ENCODE data around the gene SCG5. TPM values are rescaled to one million over a fixed set of nuclear protein-coding genes. Genes with fewer than 3 reads are reported as not detected.
"Not testable (repeated sequence)": the region's sequence is repeated elsewhere in the genome, so short reads cannot be mapped to it uniquely, and the experiment has no call there.

Gene SCG5, protein sequence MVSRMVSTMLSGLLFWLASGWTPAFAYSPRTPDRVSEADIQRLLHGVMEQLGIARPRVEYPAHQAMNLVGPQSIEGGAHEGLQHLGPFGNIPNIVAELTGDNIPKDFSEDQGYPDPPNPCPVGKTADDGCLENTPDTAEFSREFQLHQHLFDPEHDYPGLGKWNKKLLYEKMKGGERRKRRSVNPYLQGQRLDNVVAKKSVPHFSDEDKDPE
- 0.52 TPM in 1 of 2 replicates, not detected in the other for total RNA-seq (2014; rRNA removed; shearing (Covaris generic))
- polyA plus RNA-seq (2014; cell fraction: nucleus; rRNA removed), result not detected in 2 replicates

DNA sequence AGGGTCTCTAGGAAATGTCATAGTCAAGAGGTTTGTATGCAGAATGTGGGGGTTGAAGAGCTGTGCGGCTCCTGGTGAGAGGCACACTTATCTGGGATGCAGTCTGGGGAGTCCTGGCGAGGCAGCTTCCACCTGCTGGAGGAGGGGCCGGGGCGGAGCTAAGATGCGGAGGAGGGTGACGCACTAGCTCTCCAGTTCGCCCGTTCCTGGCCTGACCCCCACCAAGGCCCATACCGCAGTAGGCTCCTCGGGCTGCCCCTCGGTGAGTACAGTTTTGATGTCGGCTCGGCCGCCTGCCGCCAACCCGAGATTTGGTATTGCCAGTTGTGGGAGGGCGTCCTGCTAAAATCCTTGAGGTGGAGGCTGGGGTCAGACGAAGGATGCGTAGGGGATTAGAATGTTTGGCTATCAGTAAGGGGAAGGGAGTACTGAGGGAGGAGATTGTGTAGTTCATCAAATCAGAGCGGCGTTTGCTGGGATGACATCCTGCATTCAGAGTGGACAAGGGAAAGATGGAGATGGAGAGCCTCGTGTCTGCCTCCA, at the start of gene SCG5:
SCG5 (plus strand) TSS at position 194 of the 543 bp plus-strand sequence. CDS start 1,883 bp downstream, outside the sequence.
- DNase-seq (ENCODE audit: extremely low read depth, low read depth), result no peak

DNA sequence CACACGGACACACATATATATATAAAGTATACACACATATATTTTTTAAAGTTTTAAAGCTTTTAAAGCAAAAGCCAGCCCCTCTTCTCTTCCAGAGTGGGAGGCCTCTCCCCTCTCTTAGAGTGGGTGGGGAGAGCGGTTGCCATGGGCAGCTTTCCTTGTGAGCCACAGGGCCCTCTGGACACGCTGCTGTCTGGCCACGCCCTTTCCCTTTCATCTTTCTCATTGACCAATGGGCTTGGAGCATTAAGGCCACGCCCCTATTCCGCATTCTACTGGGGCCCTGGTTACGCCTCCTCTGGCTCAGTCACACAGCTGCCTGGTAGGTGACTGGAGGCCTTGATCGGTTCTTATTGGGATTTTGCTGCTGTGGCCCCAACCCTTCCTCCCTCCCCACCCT, 48.4 kb upstream of the SCG5 start, which contains the start of gene GOLGA8N:
GOLGA8N (plus strand) TSS at position 306 of the 400 bp plus-strand sequence.
- DNase-seq (ENCODE audit: extremely low read depth, low read depth), result not testable (repeated sequence)

DNA sequence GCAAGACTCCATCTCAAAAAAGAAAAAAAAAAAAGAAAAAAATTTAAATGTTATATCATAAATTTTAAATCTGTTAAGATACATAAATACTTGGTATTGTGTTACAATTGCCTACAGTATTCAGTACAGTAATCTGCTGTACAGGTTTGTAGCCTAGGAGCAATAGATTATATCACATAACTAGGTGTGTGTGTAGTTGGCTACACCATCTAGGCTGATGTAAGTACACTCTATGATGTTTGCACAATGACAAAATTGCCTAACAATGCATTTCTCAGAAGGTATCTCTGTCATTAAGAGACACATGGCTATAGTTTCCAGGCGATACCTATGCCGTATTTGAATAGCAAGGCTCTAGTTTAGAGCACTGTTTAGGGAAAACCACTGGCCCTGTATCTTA, 32.0 kb upstream of the SCG5 start:
- DNase-seq (ENCODE audit: extremely low read depth, low read depth), result not testable (repeated sequence)

DNA sequence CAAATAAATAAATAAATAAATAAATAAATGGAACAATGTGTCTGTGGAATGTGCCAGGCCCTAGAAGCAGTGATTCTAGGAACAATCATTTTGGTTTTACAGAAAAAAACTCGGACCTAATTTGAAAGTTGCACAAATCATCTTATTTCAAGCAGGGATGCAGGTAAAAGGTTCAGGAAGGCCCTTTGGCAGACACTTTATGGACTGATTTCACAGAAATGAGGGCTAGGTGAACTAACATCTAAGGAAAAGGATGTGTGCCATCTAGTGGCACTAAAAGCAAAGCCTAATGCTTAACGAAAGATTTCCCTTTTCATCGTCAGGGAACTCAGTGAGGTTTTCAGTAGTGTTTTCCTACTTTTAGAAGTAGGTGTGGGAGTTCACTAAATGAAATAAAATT, 30.8 kb upstream of the SCG5 start:
- DNase-seq (ENCODE audit: extremely low read depth, low read depth), result peak; percentile 30

DNA sequence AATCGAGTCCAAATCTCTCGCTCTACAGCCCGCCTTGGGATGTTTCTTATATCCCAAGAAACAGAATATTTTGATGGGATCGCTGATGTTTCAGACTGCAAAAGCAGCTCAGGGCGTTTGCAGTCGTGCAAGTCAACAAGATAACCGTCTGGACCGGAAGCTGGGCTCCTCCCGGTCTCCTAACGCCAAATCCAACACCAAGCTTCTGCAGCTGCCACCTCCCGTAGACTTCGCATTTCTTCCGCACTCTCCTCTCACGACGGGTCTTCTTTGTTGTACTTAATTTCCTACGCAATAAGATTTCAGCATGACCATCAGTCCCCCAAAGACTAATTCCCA, 26.8 kb upstream of the SCG5 start:
- not testable (repeated sequence) for DNase-seq (ENCODE audit: extremely low read depth, low read depth)

DNA sequence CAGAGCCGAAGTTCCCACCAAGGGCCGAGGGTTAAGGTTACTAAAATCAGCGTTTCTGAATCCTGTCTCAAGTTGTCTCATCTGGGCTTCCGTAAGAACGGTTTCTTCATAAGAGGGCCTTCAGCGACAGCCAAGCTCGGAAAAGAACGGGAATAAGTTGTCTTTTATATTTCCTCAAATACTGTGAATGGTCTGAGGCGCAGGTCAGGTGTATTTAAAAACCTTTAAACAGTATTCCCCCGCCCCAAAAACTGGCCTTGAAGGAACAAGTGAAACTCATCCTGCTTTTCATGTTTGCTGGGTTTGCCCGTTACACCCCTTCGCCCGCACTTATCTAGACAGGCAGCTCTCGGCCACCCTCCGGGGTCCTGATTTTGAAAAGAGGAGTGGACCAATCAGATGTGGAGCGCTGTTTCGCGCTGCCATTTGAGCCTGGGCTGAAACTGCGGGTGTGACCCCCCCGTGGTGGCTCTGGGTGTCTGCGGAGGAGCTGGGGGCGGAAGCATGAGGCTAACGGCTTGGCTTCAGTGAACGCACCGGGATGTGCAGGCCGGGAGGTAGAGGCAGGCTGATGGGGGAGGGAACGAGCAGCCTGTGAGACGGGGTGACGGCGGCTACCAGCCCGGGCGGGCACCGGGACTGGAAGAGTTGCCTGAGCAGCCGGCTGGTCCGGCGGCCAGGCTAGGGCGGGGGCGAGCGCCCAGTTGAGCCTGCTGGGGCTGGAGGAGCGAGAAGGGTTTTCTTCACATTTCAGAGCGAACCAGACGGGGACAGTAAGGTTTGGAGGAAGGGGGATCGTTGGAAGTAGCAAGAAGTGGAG, 26.2 kb upstream of the SCG5 start, which contains the start of gene ARHGAP11A:
ARHGAP11A (plus strand) TSS at position 454 of the 820 bp plus-strand sequence. CDS start 708 bp downstream, outside the sequence.
- peak; percentile 81 for DNase-seq (ENCODE audit: extremely low read depth, low read depth)

DNA sequence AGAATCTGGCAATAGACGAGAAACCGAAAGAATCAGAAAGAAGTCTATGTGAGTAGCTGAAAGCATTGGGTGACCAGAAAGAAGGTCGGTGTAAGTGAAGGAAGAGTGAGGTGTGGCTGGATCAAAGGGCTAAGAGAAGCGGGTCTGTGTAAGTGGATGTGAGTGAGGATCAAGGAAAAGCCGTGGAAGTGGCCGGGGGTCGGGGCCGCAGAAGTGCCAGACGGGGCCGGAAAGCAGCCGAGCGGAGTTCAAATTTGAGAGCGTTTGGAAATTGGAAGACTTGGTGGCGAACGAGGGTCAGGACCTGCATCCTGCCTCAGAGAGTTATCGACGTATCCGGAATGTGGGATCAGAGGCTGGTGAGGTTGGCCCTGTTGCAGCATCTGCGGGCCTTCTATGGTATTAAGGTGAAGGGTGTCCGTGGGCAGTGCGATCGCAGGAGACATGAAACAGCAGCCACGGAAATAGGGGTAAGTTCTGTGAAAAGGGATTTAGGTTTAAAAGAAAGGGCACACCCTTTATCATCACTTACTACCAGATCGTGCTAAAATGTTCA, 25.6 kb upstream of the SCG5 start:
- DNase-seq (ENCODE audit: extremely low read depth, low read depth), result not testable (repeated sequence)

DNA sequence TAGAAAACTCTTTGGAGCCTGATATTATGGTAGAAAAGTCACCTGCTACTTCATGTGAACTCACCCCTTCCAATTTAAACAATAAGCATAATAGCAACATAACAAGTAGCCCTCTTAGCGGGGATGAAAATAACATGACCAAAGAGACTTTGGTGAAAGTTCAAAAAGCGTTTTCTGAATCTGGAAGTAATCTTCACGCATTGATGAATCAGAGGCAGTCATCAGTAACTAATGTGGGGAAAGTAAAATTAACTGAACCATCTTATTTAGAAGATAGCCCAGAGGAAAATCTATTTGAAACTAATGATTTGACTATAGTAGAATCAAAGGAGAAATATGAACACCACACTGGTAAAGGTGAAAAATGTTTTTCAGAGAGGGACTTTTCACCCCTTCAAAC, 5.1 kb upstream of the SCG5 start:
- no peak for DNase-seq (ENCODE audit: extremely low read depth, low read depth)

DNA sequence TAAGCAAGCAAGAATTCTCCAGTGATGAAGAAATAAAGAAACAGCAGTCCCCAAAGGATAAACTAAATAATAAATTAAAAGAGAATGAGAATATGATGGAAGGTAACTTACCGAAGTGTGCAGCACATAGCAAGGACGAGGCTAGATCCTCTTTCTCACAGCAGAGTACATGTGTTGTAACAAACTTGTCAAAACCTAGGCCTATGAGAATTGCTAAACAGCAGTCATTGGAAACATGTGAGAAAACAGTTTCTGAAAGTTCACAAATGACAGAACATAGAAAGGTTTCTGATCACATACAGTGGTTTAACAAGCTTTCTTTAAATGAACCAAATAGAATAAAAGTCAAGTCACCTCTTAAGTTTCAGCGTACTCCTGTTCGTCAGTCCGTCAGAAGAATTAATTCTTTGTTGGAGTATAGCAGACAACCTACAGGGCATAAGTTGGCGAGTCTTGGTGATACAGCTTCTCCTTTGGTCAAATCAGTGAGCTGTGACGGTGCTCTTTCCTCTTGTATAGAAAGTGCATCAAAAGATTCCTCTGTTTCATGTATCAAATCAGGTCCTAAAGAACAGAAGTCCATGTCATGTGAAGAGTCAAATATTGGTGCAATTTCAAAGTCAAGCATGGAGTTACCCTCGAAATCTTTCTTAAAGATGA, 4.5 kb upstream of the SCG5 start:
- DNase-seq (ENCODE audit: extremely low read depth, low read depth), result no peak

DNA sequence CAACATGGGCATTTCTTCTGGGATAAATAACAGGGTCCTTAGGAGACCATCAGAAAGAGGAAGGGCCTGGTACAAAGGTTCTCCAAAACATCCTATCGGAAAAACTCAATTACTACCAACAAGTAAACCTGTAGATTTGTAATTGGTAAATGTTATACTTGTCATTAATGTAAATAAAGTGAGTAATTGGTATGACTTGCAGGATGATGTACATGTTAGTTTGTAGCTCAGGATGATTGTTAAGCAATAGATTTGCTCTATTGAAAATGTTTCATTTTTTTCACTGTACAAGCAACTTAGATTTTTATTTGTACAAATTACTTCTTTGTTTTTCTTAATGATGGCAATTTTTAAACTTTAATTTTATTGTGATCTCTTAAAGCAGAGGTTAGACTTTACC, 3.8 kb upstream of the SCG5 start:
- no peak for DNase-seq (ENCODE audit: extremely low read depth, low read depth)

DNA sequence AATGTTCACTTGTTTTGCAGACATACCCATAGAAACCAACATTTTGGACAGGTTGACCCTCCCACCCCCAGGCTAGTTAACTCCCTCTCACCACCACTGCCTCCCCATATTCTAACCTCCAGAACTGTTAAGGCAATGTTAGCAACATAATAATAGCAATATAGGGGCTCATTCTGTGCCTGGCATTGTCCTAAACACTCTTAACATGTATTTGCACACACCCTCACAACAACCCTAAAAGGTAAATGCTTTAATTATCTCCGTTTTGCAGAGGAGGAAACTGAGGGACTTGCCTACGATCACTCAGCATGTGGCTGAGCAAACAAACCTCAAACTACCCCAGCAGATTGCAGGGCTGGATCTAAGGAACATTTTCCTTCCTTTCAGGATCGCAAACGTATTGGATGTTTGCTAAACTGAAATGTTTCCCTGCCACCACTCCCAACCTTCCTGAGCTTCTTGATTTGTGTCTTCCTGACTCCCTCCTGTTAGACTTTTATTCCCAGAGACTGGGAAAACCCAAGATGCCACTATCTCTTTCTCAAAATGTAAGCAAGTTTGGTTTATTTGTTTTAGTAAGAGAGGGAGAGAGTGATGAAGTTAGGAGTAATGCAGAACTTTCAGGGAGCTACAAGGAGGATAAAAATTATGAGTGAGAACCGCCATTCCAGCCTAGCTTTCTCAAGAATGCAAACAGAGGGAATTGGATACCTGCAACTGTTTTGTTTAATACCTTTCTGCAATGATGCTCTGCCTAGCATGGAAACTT, 1.3 kb downstream of the SCG5 start:
- no peak for DNase-seq (ENCODE audit: extremely low read depth, low read depth)

DNA sequence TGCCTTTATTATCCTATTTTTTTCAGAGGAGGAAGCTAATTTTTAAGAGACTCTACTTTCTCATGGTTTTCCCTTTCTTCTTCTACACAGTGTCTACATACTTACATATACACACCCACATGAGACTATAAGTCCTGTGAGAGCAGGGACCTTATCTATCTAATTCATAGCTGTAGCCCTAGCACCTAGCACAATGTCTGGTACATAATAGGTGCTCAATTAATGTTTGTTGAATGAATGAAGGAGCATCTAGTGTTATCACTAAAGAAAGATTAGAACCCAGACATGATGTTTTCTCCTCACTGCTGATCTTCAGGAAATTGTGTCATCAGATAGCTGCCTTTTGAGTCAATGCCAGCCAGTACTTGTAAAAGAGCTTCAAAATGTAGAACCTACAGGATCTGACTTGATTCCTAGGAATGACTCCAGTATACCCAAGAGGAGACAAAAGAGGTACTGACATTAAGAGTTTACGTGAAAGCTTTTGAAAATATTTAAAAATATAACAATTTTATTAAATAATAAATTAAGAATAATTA, 2.5 kb downstream of the SCG5 start:
- DNase-seq (ENCODE audit: extremely low read depth, low read depth), result no peak

DNA sequence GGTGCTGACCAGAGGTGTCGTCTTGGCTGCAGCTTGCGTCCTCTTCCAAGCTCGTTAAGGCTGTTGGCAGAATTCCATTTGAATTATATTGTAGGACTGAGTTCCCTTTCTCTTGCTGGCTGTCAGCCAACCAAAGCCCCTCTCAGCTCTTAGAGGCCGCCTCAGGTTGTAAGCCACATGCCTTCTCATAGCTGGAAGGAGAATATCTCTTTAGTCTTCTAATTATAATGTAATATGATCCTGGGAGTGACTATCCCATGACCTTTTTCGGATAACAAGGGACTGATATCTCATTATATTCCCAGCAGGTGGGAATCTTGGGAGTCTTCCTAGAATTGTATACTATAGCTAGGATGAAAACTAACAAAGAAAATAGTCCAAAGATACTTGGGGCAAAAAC, 4.8 kb downstream of the SCG5 start:
- DNase-seq (ENCODE audit: extremely low read depth, low read depth), result no peak

DNA sequence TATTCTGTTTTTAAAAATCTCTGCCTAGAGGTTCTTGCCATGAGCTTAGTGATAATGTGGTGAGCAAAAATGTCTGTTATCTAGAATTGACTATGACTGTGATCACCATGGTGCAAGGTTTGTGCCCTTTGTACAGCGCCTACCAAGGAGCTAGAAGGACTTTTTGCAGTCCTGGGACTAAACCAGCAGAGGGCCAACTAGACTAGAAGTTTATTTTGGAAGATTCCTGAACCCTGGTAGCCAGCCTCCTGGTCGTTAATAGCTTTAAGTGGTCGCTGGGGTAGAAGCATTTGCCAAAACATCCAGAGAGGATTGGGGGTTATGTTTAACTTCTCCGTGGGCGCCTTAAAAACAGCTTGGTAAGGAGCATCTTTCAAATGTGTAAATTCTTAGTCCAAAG, 7.8 kb downstream of the SCG5 start:
- no peak for DNase-seq (ENCODE audit: extremely low read depth, low read depth)

DNA sequence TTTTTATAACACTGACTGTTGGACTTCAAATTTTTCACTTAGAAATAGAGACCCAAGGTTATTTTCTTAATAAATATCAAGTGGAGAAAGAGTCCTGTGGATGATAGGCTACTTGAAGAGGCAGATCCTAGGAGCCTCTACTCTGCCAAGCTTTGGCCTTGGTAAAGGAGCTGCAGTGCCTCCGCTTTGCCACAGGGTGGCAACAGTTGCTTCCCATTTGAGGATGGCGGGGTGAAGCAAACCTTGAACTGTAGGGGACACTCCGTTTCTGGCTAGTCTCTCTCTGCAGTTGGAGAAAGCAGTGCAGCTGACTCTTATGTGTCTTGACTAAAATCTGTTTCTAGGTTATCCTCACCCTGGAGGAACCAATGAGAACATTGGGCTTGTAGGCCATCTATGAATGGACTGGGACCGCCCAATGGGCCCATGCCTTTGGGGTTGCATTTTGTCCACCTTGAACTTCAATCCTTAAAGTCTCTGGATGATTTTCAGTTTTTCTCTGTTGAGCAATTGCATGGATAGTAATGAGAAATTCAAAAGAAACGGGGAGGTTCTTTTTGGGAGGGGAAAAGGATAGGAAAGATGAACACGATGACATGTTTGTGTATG, 9.8 kb downstream of the SCG5 start:
- peak; percentile 53 for DNase-seq (ENCODE audit: extremely low read depth, low read depth)

DNA sequence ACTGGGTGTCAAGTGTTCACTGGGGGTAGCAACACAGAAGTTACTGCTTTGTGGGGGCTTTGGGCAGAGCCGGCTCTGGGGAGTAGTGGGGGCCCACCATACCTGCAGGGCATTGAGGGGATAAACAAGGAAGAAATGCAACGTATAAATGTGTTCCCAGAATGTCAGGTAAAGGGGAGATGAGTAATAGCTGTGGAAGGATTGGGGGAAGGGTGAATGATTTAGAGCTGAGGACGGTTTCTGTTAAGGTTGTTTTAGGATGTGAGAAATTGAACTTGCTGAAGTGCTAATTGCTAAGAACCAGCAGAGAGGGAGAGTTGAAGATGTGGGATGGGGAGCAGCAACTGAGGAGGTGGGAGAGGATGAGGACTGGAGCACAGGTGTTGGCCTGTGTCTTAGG, 10.7 kb downstream of the SCG5 start:
- no peak for DNase-seq (ENCODE audit: extremely low read depth, low read depth)

DNA sequence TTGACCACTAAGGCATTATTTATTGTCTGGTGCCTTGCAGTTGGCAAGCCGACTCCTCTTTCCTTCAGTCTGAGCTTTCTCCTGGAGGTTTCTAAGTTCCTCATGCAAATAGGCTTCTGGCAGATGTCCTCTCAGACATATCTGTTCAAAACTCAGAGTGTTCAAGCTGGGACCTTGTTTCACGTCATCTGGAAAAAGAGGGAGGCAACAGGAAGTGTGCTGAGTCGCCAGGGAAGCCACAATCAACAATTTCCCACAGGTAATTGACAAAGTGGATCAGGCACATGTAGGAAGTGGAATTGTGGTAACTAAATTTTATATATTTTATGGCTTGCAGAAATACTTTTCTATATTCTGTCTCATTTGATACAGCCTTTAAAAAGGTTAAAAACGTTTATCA, 14.6 kb downstream of the SCG5 start:
- no peak for DNase-seq (ENCODE audit: extremely low read depth, low read depth)

DNA sequence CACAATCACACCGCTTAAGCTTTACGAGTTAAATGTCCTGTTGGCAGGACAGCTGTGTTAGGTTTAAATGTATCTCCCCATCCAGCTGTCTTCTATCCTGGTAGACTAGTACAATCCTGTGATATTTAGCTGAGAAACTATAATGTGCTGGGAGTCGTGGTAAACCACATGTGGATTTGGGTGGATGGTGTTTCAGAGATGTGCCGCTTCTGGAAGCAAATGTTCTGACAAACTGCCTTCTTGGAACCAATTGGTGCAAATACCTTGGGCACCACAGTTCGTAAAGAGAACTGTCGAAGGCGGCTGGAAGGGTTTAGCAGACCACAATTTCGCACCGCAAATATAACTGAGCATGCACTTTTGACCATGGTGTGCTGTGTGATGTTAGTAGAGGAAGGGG, 15.0 kb downstream of the SCG5 start:
- no peak for DNase-seq (ENCODE audit: extremely low read depth, low read depth)

DNA sequence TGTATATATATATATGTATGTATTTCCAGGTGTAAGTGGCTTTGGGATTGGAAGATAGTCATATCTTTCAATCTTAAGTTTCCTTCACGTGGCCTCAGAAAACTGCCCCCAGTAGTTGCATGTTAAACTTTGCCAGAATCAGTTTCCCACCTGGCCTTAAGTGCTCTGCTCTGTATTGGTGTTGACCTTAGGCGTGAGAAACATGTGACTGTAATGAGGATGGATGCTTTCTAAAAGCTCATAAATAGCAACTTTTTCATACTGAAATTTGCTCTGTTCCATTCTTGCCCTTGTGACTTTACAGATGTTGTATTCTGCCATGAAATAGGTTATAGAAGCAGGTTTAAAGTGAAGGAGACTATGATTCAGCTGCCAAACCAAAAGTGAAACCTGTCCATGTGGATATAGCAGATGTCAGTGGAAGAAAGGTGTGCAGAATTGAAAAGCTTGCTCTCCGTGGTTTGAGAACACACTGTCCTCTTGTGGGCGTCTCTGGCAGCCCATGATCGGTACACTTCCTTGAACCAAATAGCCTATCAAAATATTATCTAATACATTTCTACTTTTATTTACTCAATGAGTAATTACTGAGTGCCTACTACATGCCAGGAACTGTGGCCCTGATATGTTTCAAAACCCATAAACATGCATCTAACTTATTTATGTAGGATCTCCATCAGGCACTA, 15.8 kb downstream of the SCG5 start:
- no peak for DNase-seq (ENCODE audit: extremely low read depth, low read depth)
